ENCODE results near the gene RPS25. TPM values are rescaled to one million over a fixed set of nuclear protein-coding genes. Genes with fewer than 3 reads are reported as not detected.
"Not testable (repeated sequence)": the region's sequence is repeated elsewhere in the genome, so short reads cannot be mapped to it uniquely, and the experiment has no call there.

Gene RPS25
- total and polyA plus RNA-seq, 9 donors, result 1,606 to 2,660 (median 1,883) TPM

DNA sequence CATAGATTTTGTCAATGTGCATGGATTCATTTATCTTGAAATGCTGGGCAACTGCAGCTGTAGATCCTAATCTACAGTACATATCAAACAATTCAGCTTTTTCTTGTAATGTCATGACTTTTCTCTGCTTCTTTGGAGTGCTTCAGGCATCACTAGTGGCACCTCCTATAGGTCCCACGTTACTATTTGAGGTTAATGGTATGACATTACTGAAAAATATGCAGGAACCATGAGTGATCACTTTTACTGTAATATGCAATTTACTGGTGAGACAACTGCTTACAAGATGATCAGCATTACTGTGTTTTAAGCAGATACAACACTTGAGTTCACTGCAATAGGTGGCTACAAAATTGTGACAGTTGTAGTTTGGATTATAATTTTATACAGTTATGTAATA, 17.2 kb downstream of the RPS25 start:
- Histone ChIP-seq H3K36me3 (ENCODE audit: control insufficient read depth, insufficient read depth, low read length) (peaks cover 32% of the 10 kb centered on the region), H3K4me1 (ENCODE audit: control insufficient read depth, insufficient read depth, low read length) (peaks cover 17% of the 10 kb centered on the region), H3K9me3 (replicated peaks; ENCODE audit: control insufficient read depth, low read depth, low read length) (no peaks in the 10 kb centered on the region), H3K27ac (ENCODE audit: low read length) (no peak overlapping the region), H3K27me3 (ENCODE audit: control insufficient read depth, insufficient read depth, low read length) (no peaks in the 10 kb centered on the region), H3K4me3 (ENCODE audit: low read length) (no peak overlapping the region)
- WGBS (ENCODE audit: insufficient coverage), result no CpG with 5 or more reads among the region's 1 CpG
- DNase-seq, result no peak

DNA sequence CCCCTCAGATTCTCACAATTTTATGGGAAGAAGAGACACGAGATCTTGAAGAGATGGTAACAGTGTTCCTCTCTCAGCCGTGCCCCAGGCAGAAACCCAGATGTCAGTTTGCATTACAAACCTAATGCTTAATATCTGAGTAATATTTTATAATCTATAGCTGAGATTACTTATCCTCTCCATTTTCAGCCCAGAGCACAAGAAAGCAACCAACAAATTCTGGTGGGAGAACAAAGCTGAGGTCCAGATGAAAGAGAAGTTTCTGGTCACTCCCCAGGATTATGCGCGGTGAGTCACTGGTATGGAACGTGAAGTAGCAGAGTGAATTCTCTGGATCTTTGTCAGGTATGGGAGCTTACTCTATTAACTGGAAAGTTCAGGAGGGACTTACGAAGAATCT, 19.3 kb downstream of the RPS25 start:
- H3K9me3 ChIP-seq (replicated peaks; ENCODE audit: control insufficient read depth, low read depth, low read length), result no peaks in the 10 kb centered on the region
- H3K27ac ChIP-seq (ENCODE audit: low read length), result no peak overlapping the region
- H3K4me1 ChIP-seq (ENCODE audit: control insufficient read depth, insufficient read depth, low read length), result peaks cover 17% of the 10 kb centered on the region
- whole genome bisulfite sequencing (ENCODE audit: insufficient coverage), result 77% methylated on average over 3 of the region's 6 CpGs
- peak overlapping the region; percentile 79 for H3K4me3 ChIP-seq (ENCODE audit: low read length)
- DNase-seq, result no peak
- no peaks in the 10 kb centered on the region for H3K27me3 ChIP-seq (ENCODE audit: control insufficient read depth, insufficient read depth, low read length)
- peaks cover 28% of the 10 kb centered on the region for H3K36me3 ChIP-seq (ENCODE audit: control insufficient read depth, insufficient read depth, low read length)

DNA sequence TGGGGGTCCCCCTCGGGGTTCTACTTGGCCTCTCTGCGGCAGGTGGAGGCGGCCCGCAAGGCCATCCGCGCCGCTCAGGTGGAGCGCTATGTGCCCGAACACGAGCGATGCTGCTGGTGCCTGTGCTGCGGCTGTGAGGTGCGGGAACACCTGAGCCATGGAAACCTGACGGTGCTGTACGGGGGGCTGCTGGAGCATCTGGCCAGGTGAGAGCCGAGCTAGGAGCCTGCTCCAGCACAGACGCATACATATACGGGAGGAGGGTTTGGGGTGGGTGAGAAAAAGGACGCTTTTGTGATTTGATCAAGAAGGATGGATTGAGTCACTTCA, 19.8 kb downstream of the RPS25 start:
- Histone ChIP-seq H3K4me1 (ENCODE audit: control insufficient read depth, insufficient read depth, low read length) (peaks cover 17% of the 10 kb centered on the region), H3K36me3 (ENCODE audit: control insufficient read depth, insufficient read depth, low read length) (peaks cover 26% of the 10 kb centered on the region), H3K9me3 (replicated peaks; ENCODE audit: control insufficient read depth, low read depth, low read length) (no peaks in the 10 kb centered on the region), H3K27me3 (ENCODE audit: control insufficient read depth, insufficient read depth, low read length) (no peaks in the 10 kb centered on the region), H3K4me3 (ENCODE audit: low read length) (peak overlapping the region; percentile 79), H3K27ac (ENCODE audit: low read length) (peak overlapping the region; percentile 37)
- 5% methylated on average over 15 of the region's 19 CpGs for WGBS (ENCODE audit: insufficient coverage)
- DNase-seq, result no peak

- WGBS (ENCODE audit: insufficient coverage), result under 1% methylated on average over 46 of the region's 54 CpGs
- H3K27me3 ChIP-seq (ENCODE audit: control insufficient read depth, insufficient read depth, low read length), result no peaks in the 10 kb centered on the region
- DNase-seq, result peak; percentile 96
- H3K4me3 ChIP-seq (ENCODE audit: low read length), result peak within 1 kb of the TSS; percentile 79
- peaks cover 21% of the 10 kb centered on the region for H3K36me3 ChIP-seq (ENCODE audit: control insufficient read depth, insufficient read depth, low read length)
- peaks cover 17% of the 10 kb centered on the region for H3K4me1 ChIP-seq (ENCODE audit: control insufficient read depth, insufficient read depth, low read length)
- no peaks in the 10 kb centered on the region for H3K9me3 ChIP-seq (replicated peaks; ENCODE audit: control insufficient read depth, low read depth, low read length)
- peak within 1 kb of the TSS; percentile 65 for H3K27ac ChIP-seq (ENCODE audit: low read length)
These were observed 20.3 kb downstream of the RPS25 start, which contains the start of gene CENATAC for GRCh38 chr11:118997627-118998387. CENATAC (plus strand) TSS chr11:118998138; CDS start chr11:118998198, 60 bp downstream.

- Histone ChIP-seq H3K27me3 (ENCODE audit: control insufficient read depth, insufficient read depth, low read length) (no peaks in the 10 kb centered on the region), H3K9me3 (replicated peaks; ENCODE audit: control insufficient read depth, low read depth, low read length) (no peaks in the 10 kb centered on the region), H3K36me3 (ENCODE audit: control insufficient read depth, insufficient read depth, low read length) (peaks cover 15% of the 10 kb centered on the region), H3K4me1 (ENCODE audit: control insufficient read depth, insufficient read depth, low read length) (peaks cover 17% of the 10 kb centered on the region), H3K4me3 (ENCODE audit: low read length) (peak overlapping the region; percentile 79), H3K27ac (ENCODE audit: low read length) (peak overlapping the region; percentile 65)
- 13% methylated on average over 19 of the region's 22 CpGs for WGBS (ENCODE audit: insufficient coverage)
- DNase-seq, result peak; percentile 37
These were observed 21.1 kb downstream of the RPS25 start for GRCh38 chr11:118996926-118997626.

GRCh38 chr11:118991486-118992038, 26.6 kb downstream of the RPS25 start:
- not testable (repeated sequence) for H3K36me3 ChIP-seq (ENCODE audit: control insufficient read depth, insufficient read depth, low read length); H3K27ac ChIP-seq (ENCODE audit: low read length); H3K9me3 ChIP-seq (replicated peaks; ENCODE audit: control insufficient read depth, low read depth, low read length); H3K4me1 ChIP-seq (ENCODE audit: control insufficient read depth, insufficient read depth, low read length); DNase-seq; H3K27me3 ChIP-seq (ENCODE audit: control insufficient read depth, insufficient read depth, low read length); H3K4me3 ChIP-seq (ENCODE audit: low read length)
- 90% methylated on average over 19 of the region's 44 CpGs for WGBS (ENCODE audit: insufficient coverage)

DNA sequence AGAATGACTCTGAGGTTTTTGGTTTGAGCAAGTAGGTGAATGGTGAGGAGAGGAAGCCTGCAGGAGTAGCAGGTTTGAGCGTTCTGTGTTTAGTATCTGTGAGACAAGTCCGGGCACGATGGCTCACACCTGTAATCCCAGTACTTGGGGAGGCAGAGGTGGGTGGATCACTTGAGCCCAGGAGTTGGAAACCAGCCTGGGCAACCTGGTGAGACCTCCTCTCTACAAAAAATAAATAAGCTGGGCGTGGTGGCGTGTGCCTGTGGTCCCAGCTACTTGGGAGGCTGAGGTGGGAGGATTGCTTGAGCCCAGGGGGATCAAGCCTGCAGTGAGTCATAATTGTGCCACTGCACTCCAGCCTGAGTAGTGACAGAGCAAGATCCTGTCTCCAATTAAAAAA, 29.9 kb downstream of the RPS25 start:
- no peaks in the 10 kb centered on the region for H3K36me3 ChIP-seq (ENCODE audit: control insufficient read depth, insufficient read depth, low read length)
- no peak overlapping the region for H3K4me3 ChIP-seq (ENCODE audit: low read length)
- H3K27me3 ChIP-seq (ENCODE audit: control insufficient read depth, insufficient read depth, low read length), result no peaks in the 10 kb centered on the region
- DNase-seq, result no peak
- no peaks in the 10 kb centered on the region for H3K4me1 ChIP-seq (ENCODE audit: control insufficient read depth, insufficient read depth, low read length)
- no peaks in the 10 kb centered on the region for H3K9me3 ChIP-seq (replicated peaks; ENCODE audit: control insufficient read depth, low read depth, low read length)
- no peak overlapping the region for H3K27ac ChIP-seq (ENCODE audit: low read length)
- 89% methylated on average over 3 of the region's 5 CpGs for WGBS (ENCODE audit: insufficient coverage)

- no peak overlapping the region for H3K27ac ChIP-seq (ENCODE audit: low read length)
- peaks cover 5% of the 10 kb centered on the region for H3K4me1 ChIP-seq (ENCODE audit: control insufficient read depth, insufficient read depth, low read length)
- H3K9me3 ChIP-seq (replicated peaks; ENCODE audit: control insufficient read depth, low read depth, low read length), result no peaks in the 10 kb centered on the region
- peaks cover 2% of the 10 kb centered on the region for H3K27me3 ChIP-seq (ENCODE audit: control insufficient read depth, insufficient read depth, low read length)
- no peaks in the 10 kb centered on the region for H3K36me3 ChIP-seq (ENCODE audit: control insufficient read depth, insufficient read depth, low read length)
- DNase-seq, result no peak
- no CpG with 5 or more reads among the region's 2 CpGs for WGBS (ENCODE audit: insufficient coverage)
- no peak overlapping the region for H3K4me3 ChIP-seq (ENCODE audit: low read length)
These were observed 33.3 kb downstream of the RPS25 start for GRCh38 chr11:118984825-118985224.

DNA sequence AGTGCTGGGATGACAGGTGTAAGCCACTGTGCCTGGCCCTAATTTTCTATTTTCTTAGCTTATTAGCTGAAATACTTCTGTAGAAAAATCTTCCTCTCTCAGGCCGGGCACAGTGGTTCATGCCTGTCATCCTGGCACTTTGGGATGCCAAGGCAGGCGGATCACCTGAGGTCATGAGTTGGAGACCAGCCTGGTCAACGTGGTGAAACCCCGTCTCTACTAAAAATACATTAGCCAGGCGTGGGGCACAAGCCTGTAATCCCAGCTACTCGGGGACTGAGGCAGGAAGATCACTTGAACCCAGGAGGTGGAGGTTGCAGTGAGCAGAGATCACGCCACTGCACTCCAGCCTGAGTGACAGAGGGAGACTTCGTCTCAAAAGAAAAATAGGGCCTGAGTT, 33.8 kb downstream of the RPS25 start:
- 84% methylated on average over 4 of the region's 8 CpGs for WGBS (ENCODE audit: insufficient coverage)
- not testable (repeated sequence) for H3K4me3 ChIP-seq (ENCODE audit: low read length); DNase-seq; H3K27ac ChIP-seq (ENCODE audit: low read length); H3K36me3 ChIP-seq (ENCODE audit: control insufficient read depth, insufficient read depth, low read length); H3K27me3 ChIP-seq (ENCODE audit: control insufficient read depth, insufficient read depth, low read length); H3K9me3 ChIP-seq (replicated peaks; ENCODE audit: control insufficient read depth, low read depth, low read length); H3K4me1 ChIP-seq (ENCODE audit: control insufficient read depth, insufficient read depth, low read length)

GRCh38 chr11:118980191-118980881, 37.8 kb downstream of the RPS25 start:
- no peak overlapping the region for H3K4me3 ChIP-seq (ENCODE audit: low read length)
- H3K27me3 ChIP-seq (ENCODE audit: control insufficient read depth, insufficient read depth, low read length), result peaks cover 8% of the 10 kb centered on the region

More at GRCh38 chr11:118980191-118980881, 37.8 kb downstream of the RPS25 start:
- peak; percentile 76 for DNase-seq
- Histone ChIP-seq H3K27ac (ENCODE audit: low read length) (no peak overlapping the region), H3K36me3 (ENCODE audit: control insufficient read depth, insufficient read depth, low read length) (no peaks in the 10 kb centered on the region), H3K4me1 (ENCODE audit: control insufficient read depth, insufficient read depth, low read length) (peaks cover 10% of the 10 kb centered on the region), H3K9me3 (replicated peaks; ENCODE audit: control insufficient read depth, low read depth, low read length) (no peaks in the 10 kb centered on the region)
- WGBS (ENCODE audit: insufficient coverage), result 5% methylated on average over 18 of the region's 21 CpGs

Measured in muscle of leg (tissue), 11 donors.